ENCODE data around the gene INHA. TPM values are rescaled to one million over a fixed set of nuclear protein-coding genes. Genes with fewer than 3 reads are reported as not detected.

INHA gene
- total RNA-seq, 1 donor from 2014 or later, result not detected

DNA sequence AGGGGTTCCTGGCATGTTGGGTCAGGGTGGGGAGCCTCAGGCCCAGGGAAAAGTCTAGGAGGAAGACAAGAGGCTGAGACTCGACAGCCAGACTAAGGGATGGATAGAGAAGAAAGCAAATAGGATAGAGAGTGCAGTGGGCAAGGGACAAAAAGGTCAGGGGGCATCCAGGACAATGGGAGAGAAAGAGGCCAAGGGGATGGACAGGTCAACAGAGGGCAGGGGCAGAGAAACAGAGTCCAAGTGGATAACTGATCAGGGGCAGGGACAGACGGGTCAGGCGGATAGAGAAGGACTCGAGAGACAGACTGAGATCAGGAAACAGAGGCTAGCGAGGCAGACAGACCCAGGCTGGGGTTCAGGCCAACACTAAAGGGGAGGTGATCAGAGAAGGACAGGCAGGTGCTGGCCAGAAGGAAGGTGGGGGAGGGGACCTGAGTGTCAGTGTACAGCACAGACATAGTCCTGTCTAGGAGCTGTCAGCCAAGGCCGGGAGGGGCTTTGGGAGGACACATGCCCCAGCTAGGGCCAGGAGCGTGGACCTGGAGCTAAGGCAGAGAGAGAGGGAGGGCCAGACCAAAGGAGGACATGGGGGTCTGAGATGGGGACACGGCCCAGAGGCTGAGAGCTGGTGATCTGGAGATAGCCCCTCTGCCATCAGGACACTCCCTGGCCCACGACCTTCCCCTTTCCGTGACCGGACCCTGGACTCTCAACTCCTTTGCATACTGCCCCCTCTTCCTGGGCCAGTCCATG, 45.6 kb upstream of the INHA start:
- Histone ChIP-seq H3K36me3 (no peaks in the 10 kb centered on the region), H3K27ac (no peak overlapping the region), H3K27me3 (no peaks in the 10 kb centered on the region), H3K4me3 (no peak overlapping the region), H3K4me1 (peaks cover 4 to 14% of the 10 kb centered on the region in 2 donors), H3K9me3 (no peaks in the 10 kb centered on the region)
- DNase-seq (ENCODE audit: low spot score in 2 of 2), result no peak
- intact Hi-C loops (cut with DNase I), result loop anchor here (5.0 kb wide), 1 partner anchor 49 kb away; no protein-coding TSS in a partner anchor
- TF ChIP-seq, protein P1, sequence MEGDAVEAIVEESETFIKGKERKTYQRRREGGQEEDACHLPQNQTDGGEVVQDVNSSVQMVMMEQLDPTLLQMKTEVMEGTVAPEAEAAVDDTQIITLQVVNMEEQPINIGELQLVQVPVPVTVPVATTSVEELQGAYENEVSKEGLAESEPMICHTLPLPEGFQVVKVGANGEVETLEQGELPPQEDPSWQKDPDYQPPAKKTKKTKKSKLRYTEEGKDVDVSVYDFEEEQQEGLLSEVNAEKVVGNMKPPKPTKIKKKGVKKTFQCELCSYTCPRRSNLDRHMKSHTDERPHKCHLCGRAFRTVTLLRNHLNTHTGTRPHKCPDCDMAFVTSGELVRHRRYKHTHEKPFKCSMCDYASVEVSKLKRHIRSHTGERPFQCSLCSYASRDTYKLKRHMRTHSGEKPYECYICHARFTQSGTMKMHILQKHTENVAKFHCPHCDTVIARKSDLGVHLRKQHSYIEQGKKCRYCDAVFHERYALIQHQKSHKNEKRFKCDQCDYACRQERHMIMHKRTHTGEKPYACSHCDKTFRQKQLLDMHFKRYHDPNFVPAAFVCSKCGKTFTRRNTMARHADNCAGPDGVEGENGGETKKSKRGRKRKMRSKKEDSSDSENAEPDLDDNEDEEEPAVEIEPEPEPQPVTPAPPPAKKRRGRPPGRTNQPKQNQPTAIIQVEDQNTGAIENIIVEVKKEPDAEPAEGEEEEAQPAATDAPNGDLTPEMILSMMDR (IDR thresholded peaks at IDR 0.05), result no peak

DNA sequence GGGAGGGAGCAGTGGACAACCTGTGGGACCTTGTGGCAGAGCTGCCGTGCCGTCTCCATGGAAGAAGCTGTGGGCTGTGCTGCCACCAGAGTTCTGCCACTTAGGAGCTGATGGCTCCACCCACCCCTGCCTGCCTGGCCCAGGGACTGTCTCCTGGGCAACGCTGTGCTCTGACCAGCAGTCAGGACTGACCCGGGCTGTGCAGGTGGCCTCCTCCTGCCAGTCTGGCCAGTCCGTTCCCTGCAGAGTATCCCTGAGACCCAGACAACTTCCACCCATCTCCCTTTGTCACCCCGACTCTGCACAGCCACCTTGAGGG, 45.1 kb upstream of the INHA start:
- no peak for DNase-seq (ENCODE audit: low spot score in 2 of 2)
- Histone ChIP-seq H3K9me3 (no peaks in the 10 kb centered on the region), H3K4me1 (peaks cover 4 to 12% of the 10 kb centered on the region in 2 donors), H3K36me3 (no peaks in the 10 kb centered on the region), H3K27me3 (no peaks in the 10 kb centered on the region), H3K4me3 (no peak overlapping the region), H3K27ac (no peak overlapping the region)
- TF ChIP-seq, protein P1 (IDR thresholded peaks at IDR 0.05), result no peak
- intact Hi-C loops (cut with DNase I), result loop anchor here (5.0 kb wide), 1 partner anchor 50 kb away; no protein-coding TSS in a partner anchor

DNA sequence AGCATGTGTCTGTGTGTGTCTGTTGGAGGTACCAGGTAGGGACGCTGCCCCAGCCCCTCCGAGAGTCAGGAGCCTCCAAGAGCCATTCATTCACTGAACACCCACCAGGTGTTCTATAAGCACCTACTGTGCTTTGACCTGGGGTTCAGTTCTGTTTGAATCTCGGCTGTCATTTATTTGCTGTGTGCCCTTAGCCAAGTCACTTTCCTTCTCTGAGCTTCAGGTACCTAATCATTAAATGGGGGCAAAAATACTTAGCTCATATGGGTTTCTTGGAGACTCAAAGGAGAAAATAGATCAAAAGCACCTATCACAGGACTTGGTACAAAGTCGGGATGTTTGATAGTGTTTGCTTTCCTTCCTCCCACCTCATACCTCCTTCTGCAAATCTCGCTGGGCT, 44.6 kb upstream of the INHA start:
- TF ChIP-seq, protein P1 (IDR thresholded peaks at IDR 0.05), result no peak
- H3K4me1 ChIP-seq, result peaks cover 1 to 8% of the 10 kb centered on the region in 2 donors
- no peaks in the 10 kb centered on the region for H3K9me3 ChIP-seq
- no peak overlapping the region for H3K4me3 ChIP-seq
- H3K36me3 ChIP-seq, result no peaks in the 10 kb centered on the region
- intact Hi-C loops (cut with DNase I), result loop anchor here (5.0 kb wide), 1 partner anchor 50 kb away; no protein-coding TSS in a partner anchor
- H3K27ac ChIP-seq, result no peak overlapping the region
- no peaks in the 10 kb centered on the region for H3K27me3 ChIP-seq
- no peak for DNase-seq (ENCODE audit: low spot score in 2 of 2)

DNA sequence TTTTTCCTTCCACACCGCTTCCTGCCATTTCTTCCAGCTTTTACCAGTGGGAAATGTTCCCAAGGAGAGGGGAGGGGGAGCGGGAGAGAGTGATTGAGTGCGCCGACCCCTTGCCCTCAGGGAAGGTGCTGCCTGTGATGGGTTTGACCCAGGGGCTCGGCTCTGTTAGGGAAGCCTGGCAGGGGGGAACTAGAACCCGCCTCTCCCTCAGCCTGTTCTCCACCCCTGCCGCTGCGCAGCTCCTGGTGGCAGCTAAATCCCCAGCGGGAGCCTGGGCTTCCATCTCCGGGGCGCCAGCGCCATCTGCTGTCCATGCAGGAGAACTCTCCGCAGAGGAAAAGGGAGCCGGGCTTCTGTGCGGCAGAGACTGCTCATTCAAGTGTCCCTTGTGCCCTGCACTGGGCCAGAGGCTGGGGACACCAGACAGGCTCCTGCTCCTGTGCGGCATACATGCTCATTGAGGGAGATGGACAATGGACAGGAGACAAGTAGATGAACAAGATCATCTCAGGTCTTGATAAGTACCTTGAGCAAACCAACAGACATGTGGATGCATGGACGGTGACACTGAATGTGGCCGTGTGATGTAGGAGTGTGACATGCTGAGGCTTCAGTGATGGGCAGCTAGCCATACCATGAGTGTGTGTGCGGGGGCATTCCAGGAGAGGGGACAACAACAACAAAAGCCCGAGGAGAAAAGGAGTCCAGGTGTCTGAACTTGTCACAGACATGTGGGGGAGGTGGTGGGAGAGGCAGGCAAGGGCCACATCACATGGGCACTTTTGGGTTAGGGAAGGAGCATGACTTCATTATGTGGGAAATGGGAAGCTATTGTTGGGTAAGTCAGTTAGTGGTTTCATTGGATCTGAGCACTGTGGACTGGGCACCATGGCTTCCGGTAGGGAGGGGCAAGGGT, 41.8 kb upstream of the INHA start:
- Histone ChIP-seq H3K9me3 (no peaks in the 10 kb centered on the region), H3K36me3 (no peaks in the 10 kb centered on the region), H3K4me3 (peak overlapping the region in 1 of 2 donors; percentile 55), H3K27me3 (no peaks in the 10 kb centered on the region), H3K27ac (no peak overlapping the region), H3K4me1 (no peaks in the 10 kb centered on the region)
- intact Hi-C loops (cut with DNase I), result loop anchor here (1.0 to 10.0 kb wide), 5 partner anchors 21 to 236 kb away; no protein-coding TSS in a partner anchor
- peak in 1 of 2 donors; percentile 88 for DNase-seq (ENCODE audit: low spot score in 2 of 2)
- TF ChIP-seq, protein P1 (IDR thresholded peaks at IDR 0.05), result peak; percentile 97 to 99 (median 98)

DNA sequence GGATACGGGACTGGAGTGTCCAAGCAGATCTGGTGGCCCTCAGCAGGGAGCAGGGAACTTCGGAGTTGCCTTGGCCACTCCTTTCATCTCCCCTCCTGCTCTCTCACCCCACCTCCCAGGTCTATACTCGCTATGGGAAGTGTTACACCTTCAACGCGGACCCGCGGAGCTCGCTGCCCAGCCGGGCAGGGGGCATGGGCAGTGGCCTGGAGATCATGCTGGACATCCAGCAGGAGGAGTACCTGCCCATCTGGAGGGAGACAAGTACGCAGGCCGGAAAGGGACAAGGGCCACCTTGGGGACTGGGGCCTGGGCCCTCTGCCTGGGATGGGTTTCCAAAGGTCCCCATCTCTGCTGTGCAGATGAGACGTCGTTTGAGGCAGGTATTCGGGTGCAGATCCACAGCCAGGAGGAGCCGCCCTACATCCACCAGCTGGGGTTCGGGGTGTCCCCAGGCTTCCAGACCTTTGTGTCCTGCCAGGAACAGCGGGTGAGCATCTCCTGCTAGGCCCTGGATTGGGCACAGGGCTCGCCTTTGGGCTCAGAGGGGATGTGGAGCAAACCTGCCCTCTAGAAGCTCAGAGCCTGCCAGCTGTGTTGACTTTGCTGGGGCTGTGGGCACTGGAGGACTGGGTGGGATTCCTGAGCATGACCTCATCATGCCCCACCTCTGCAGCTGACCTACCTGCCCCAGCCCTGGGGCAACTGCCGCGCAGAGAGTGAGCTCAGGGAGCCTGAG, 40.3 kb upstream of the INHA start:
- Histone ChIP-seq H3K9me3 (no peaks in the 10 kb centered on the region), H3K27ac (no peak overlapping the region), H3K4me1 (no peaks in the 10 kb centered on the region), H3K27me3 (no peaks in the 10 kb centered on the region), H3K36me3 (no peaks in the 10 kb centered on the region), H3K4me3 (no peak overlapping the region)
- no peak for DNase-seq (ENCODE audit: low spot score in 2 of 2)
- intact Hi-C loops (cut with DNase I), result loop anchor here (10.0 kb wide), 1 partner anchor 237 kb away; no protein-coding TSS in a partner anchor
- TF ChIP-seq, protein P1 (IDR thresholded peaks at IDR 0.05), result no peak

All from ascending aorta (tissue), 2 donors.